Adrenal gland (tissue), 5 donors: ENCODE measurements around the gene PRR19.

Source experiments
- POLR2A ChIP-seq, 2 donors: fragments of 450-650 bp; IDR thresholded peaks; one replicate each; pipeline ENCODE4 v1.6.1; 2017; ENCODE audit warnings: antibody characterized with exemption in 2 of 2, mild to moderate bottlenecking in 2 of 2, moderate library complexity in 1 of 2
- TF ChIP-seq, protein P1 (sequence below), 6 experiments: fragments of 450-650 bp in 4 of 6; fragments of 200-600 bp in 2 of 6; sonication (generic) in 1 of 6; IDR thresholded peaks; 1 replicate in 5 of 6; 2 replicates in 1 of 6; pipeline versions ENCODE4 v1.5.1 to v1.8.0; 2016 to 2021; ENCODE audit warnings: antibody characterized with exemption in 6 of 6, mild to moderate bottlenecking in 2 of 6, moderate library complexity in 1 of 6
- donor health status: DM: no; HTN: no; CAD: no.

DNA sequence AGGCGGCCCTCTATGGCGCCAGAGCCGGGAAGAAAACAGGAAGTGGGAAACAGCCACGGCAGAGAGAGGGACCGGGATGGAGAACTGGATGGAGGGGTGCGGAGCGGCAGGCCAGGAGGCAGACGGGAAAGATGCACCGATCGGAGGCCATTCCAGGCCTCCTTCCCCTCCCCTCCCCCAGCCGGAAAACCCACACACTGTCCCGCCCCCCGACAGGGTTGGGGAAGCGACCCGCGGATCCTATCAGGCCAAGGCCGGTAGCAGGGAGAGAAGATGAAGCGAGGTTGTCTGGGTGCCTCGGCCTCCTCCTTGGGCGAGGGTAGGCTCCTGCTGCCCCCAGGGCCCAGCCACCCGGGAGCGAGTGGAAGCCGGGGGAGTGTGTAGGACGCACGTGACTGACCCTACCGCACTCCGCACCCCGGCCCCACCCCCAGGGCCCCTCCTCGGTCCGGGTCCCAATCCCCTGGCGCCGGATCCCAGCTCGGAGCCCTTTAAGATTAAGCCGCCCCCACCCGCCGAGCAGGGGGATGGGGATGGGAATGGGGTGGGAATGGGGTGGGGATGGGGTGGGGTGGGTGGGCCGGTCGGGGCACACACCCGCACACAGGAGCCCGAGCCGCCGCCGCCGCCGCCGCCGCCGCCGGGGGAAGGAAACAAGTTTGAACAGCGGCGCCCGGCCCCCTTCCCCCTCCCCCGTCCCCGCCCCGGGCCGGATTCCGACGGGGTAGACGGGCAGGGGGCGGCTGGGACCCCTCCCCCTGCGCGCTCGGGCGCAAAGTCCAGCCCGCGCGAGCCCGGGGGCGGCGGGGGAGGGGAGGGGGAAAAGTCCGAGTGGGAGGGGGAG lies 48.5 kb upstream of the PRR19 start:
- peak in 1 of 2 donors; percentile 42 for TF ChIP-seq POLR2A (IDR thresholded peaks at IDR 0.05)
- TF ChIP-seq, protein P1, sequence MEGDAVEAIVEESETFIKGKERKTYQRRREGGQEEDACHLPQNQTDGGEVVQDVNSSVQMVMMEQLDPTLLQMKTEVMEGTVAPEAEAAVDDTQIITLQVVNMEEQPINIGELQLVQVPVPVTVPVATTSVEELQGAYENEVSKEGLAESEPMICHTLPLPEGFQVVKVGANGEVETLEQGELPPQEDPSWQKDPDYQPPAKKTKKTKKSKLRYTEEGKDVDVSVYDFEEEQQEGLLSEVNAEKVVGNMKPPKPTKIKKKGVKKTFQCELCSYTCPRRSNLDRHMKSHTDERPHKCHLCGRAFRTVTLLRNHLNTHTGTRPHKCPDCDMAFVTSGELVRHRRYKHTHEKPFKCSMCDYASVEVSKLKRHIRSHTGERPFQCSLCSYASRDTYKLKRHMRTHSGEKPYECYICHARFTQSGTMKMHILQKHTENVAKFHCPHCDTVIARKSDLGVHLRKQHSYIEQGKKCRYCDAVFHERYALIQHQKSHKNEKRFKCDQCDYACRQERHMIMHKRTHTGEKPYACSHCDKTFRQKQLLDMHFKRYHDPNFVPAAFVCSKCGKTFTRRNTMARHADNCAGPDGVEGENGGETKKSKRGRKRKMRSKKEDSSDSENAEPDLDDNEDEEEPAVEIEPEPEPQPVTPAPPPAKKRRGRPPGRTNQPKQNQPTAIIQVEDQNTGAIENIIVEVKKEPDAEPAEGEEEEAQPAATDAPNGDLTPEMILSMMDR (IDR thresholded peaks at IDR 0.05): no peak
